SK-N-SH (cell line): Measurements from ENCODE around the gene TGFBRAP1.

Experiments
- CHD2 ChIP-seq: fragments of 150-350 bp; IDR thresholded peaks from 2 replicates; pipeline ENCODE4 v1.6.1; 2018; ENCODE audit warnings: low read length; ENCODE audit not compliant: partially characterized antibody
- EZH2phosphoT487 ChIP-seq: fragments of 200-600 bp; sonication (generic); IDR thresholded peaks from 2 replicates; pipeline ENCODE4 v1.6.1; 2017; ENCODE audit warnings: low read depth, mixed run types, mild to moderate bottlenecking, antibody characterized with exemption, moderate library complexity, borderline replicate concordance
- MXI1 ChIP-seq: IDR thresholded peaks from 2 replicates; pipeline ENCODE4 v1.6.1; 2012; ENCODE audit warnings: mild to moderate bottlenecking, low read depth, low read length, improper control_type of control experiment
- RAD21 ChIP-seq: IDR thresholded peaks from 2 replicates; pipeline ENCODE4 v1.6.1; 2012; ENCODE audit warnings: mild to moderate bottlenecking, low read length
- RCOR1 ChIP-seq: fragments of 150-350 bp; IDR thresholded peaks from 2 replicates; pipeline ENCODE4 v1.6.1; 2017; ENCODE audit warnings: antibody characterized with exemption, low read length
- TF ChIP-seq, protein P1 (sequence below): fragments of 200-600 bp; sonication (generic); IDR thresholded peaks from 2 replicates; pipeline ENCODE4 v1.6.1; 2017; ENCODE audit warnings: antibody characterized with exemption, mild to moderate bottlenecking, moderate library complexity

- TF ChIP-seq MXI1 (no peak), EZH2phosphoT487 (no peak), CHD2 (no peak), RAD21 (no peak), RCOR1 (no peak)
- TF ChIP-seq, protein P1, sequence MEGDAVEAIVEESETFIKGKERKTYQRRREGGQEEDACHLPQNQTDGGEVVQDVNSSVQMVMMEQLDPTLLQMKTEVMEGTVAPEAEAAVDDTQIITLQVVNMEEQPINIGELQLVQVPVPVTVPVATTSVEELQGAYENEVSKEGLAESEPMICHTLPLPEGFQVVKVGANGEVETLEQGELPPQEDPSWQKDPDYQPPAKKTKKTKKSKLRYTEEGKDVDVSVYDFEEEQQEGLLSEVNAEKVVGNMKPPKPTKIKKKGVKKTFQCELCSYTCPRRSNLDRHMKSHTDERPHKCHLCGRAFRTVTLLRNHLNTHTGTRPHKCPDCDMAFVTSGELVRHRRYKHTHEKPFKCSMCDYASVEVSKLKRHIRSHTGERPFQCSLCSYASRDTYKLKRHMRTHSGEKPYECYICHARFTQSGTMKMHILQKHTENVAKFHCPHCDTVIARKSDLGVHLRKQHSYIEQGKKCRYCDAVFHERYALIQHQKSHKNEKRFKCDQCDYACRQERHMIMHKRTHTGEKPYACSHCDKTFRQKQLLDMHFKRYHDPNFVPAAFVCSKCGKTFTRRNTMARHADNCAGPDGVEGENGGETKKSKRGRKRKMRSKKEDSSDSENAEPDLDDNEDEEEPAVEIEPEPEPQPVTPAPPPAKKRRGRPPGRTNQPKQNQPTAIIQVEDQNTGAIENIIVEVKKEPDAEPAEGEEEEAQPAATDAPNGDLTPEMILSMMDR: no peak
Measured at GRCh38 chr2:105307962-105308361, 21.6 kb downstream of the TGFBRAP1 start.
